ENCODE measurements around the gene TADA3. TPM values are rescaled to one million over a fixed set of nuclear protein-coding genes. Genes with fewer than 3 reads are reported as not detected.

The TADA3 gene
- total and polyA plus RNA-seq, 9 of the 15 experiments (the other 6 are each of a cell fraction or from before 2014, with no cell fraction given), result 4.1 to 110 (median 74.8) TPM

- TF ChIP-seq TEAD4 (IDR thresholded peaks at IDR 0.05; ENCODE audit: low read length), result peak; percentile 44; the same call in 1 of the 2 replicates
- TF ChIP-seq TEAD4 (CRISPR knock-in tag; IDR thresholded peaks at IDR 0.05; ENCODE audit: borderline replicate concordance), result no peak
- TF ChIP-seq FIP1L1 (IDR thresholded peaks at IDR 0.05; ENCODE audit: low read depth, low read length, poor library complexity, severe bottlenecking), result peak; percentile 29
- peak; percentile 98 for TF ChIP-seq ELK1 (CRISPR knock-in tag; IDR thresholded peaks at IDR 0.05)
- TF ChIP-seq PCBP1 (IDR thresholded peaks at IDR 0.05; ENCODE audit: low read depth, low read length, poor library complexity, severe bottlenecking), result peak; percentile 58
- TF ChIP-seq HMBOX1 (IDR thresholded peaks at IDR 0.05), result no peak
- TF ChIP-seq CREBBP (IDR thresholded peaks at IDR 0.05; ENCODE audit: low read depth, low read length), result no peak
- no peak for TF ChIP-seq CEBPZ (IDR thresholded peaks at IDR 0.05; ENCODE audit: borderline replicate concordance, low read depth, low read length)
- no peak for TF ChIP-seq ZNF143 (CRISPR knock-in tag; IDR thresholded peaks at IDR 0.05)
- peak; percentile 94 for TF ChIP-seq ELF2 (CRISPR knock-in tag; IDR thresholded peaks at IDR 0.05)
- TF ChIP-seq NFIX (CRISPR knock-in tag; IDR thresholded peaks at IDR 0.05; ENCODE audit: low read depth), result 0 out of 2 replicates have a peak, but pooled peaks have one; percentile 5
- TF ChIP-seq LCOR (CRISPR knock-in tag; IDR thresholded peaks at IDR 0.05), result peak; percentile 76
- TF ChIP-seq E2F8 (IDR thresholded peaks at IDR 0.05; ENCODE audit: low read depth, partially characterized antibody), result peak; percentile 83
- TF ChIP-seq MTA3 (IDR thresholded peaks at IDR 0.05; ENCODE audit: borderline replicate concordance), result peak; percentile 41; the same call in 1 of the 2 replicates
- peak; percentile 91; the same call in 1 of the 2 replicates for TF ChIP-seq ZNF197 (CRISPR knock-in tag; IDR thresholded peaks at IDR 0.05; ENCODE audit: low read depth)
- TF ChIP-seq ZKSCAN1 (IDR thresholded peaks at IDR 0.05; ENCODE audit: low read depth, low read length), result 0 out of 2 replicates have a peak, but pooled peaks have one; percentile 6
- TF ChIP-seq ZNF134 (CRISPR knock-in tag; conservative IDR thresholded peaks at IDR 0.05), result peak; percentile 43; the same call in 1 of the 2 replicates
- no peak; the same call in 1 of the 2 replicates for TF ChIP-seq ZNF511 (CRISPR knock-in tag; IDR thresholded peaks at IDR 0.05)
These were observed at the start of gene TADA3, which contains the start of gene ARPC4 (continued) for GRCh38 chr3:9792405-9793160.

All from K562 (cell line).